ENCODE results near the gene SULT1E1. TPM values are rescaled to one million over a fixed set of nuclear protein-coding genes. Genes with fewer than 3 reads are reported as not detected.

The SULT1E1 gene
- polyA plus RNA-seq, 1 donor (not counting 4 experiments of a cell fraction or from before 2014, with no cell fraction given), result 4.6 TPM

DNA sequence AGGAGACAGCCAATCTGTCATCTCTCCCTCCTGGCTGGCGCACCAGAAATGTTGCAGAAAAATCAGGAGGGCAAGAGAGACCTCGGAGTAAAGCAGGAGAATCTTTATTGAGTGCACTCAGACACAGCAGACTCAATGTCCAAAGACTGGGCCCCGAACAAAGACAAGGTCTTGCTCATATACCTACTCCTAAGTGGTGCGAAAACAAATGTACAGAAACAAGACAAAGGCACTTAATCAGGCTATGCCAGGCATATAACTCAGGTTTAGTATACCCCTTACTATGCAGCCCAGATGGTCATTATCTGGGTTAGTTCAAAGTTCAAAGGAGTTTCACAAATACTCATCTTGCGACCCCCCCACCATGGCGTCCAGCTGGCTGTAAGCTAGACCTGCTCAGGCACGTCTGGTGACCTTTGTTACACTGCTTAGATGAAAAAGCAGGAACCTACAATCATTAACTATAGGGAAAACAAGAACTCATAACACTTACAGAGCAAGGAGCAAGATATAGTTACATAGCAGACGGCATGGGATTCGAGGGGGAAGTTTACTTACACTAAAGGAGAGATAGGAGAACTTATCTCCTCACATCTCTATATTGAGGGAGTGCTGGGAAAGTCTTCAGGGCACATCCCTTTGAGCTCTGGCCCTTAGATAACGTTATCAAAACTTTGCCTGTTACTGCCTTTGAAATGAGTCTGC lies 27.5 kb downstream of the SULT1E1 start:
- Histone ChIP-seq H3K4me1 (ENCODE audit: control insufficient read depth, extremely low read depth, insufficient read depth, low read length) (peaks cover 3% of the 10 kb centered on the region), H3K9ac (ENCODE audit: control insufficient read depth, extremely low read depth, insufficient read depth, low read length) (no peak overlapping the region), H3K9me3 (ENCODE audit: control insufficient read depth, low read depth, low read length) (no peaks in the 10 kb centered on the region), H3K36me3 (ENCODE audit: control insufficient read depth in 2 of 2, extremely low read depth in 1 of 2, insufficient read depth in 2 of 2, low read length in 2 of 2) (no peaks in the 10 kb centered on the region), H3K9me1 (ENCODE audit: control insufficient read depth, extremely low read depth, insufficient read depth, low read length) (no peaks in the 10 kb centered on the region), H3K79me2 (ENCODE audit: control insufficient read depth, insufficient read depth, low read length) (no peaks in the 10 kb centered on the region), H3K27me3 (ENCODE audit: control insufficient read depth, extremely low read depth, insufficient read depth, low read length) (no peaks in the 10 kb centered on the region), H3K4me2 (ENCODE audit: control insufficient read depth, extremely low read depth, insufficient read depth, low read depth, low read length) (no peak overlapping the region), H3K27ac (ENCODE audit: control insufficient read depth, insufficient read depth, low read length) (no peak overlapping the region), H3K4me3 (ENCODE audit: control insufficient read depth in 2 of 3, extremely low read depth in 1 of 3, insufficient read depth in 2 of 3, low read depth in 1 of 3, low read length in 3 of 3) (no peak overlapping the region), H4K20me1 (ENCODE audit: control insufficient read depth, extremely low read depth, insufficient read depth, low read length) (no peaks in the 10 kb centered on the region), H2AFZ (ENCODE audit: control insufficient read depth, low read length) (peak overlapping the region; percentile 32)
- TF ChIP-seq, protein P1, sequence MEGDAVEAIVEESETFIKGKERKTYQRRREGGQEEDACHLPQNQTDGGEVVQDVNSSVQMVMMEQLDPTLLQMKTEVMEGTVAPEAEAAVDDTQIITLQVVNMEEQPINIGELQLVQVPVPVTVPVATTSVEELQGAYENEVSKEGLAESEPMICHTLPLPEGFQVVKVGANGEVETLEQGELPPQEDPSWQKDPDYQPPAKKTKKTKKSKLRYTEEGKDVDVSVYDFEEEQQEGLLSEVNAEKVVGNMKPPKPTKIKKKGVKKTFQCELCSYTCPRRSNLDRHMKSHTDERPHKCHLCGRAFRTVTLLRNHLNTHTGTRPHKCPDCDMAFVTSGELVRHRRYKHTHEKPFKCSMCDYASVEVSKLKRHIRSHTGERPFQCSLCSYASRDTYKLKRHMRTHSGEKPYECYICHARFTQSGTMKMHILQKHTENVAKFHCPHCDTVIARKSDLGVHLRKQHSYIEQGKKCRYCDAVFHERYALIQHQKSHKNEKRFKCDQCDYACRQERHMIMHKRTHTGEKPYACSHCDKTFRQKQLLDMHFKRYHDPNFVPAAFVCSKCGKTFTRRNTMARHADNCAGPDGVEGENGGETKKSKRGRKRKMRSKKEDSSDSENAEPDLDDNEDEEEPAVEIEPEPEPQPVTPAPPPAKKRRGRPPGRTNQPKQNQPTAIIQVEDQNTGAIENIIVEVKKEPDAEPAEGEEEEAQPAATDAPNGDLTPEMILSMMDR (optimal IDR thresholded peaks at IDR 0.05 in 1 of 3, IDR thresholded peaks at IDR 0.05 in 1 of 3, conservative IDR thresholded peaks at IDR 0.05 in 1 of 3; ENCODE audit: extremely low read depth in 1 of 3, insufficient read depth in 2 of 3, low read length in 3 of 3), result no peak
- TF ChIP-seq EZH2 (IDR thresholded peaks at IDR 0.05; ENCODE audit: low read length), result no peak
- dilution Hi-C loops (cut with MboI; ENCODE audit: extremely low pct_ligation_motif_present, low sequenced_read_pairs), result no loop called here
- peak; percentile 69 for FAIRE-seq
- DNase-seq (ENCODE audit: low read depth, low spot score), result no peak

DNA sequence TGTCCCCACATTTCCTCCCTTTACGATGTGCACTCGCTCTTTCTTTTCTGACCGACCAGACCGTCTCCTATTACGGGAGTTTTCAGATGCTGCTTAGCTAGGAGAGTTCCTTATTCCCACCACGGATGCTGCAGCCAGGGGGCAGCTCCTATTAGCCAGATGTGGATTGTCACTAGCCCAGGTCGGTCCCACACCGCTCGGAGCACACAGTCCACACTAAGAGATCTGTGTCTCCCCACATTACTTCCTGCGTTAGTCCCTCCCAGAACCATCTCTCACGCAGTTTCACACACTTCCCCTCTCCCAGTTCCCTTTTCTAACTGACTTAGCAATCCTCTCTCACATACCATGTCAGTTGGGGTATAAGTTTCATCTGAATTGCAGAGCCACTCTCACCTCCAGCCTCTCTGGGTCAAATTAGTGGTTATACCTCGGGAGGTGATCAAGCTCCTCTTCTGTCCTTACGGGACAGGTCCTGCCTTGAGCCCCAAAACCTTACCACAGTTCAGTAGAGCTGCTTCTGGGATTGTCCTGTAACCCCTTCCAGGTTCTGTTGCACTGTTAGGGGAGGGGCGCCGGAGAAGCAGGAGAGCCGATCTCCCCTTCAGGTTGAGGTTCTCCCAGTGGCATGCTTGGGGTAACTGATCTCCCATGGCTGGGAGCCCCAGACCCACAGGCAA lies 28.2 kb downstream of the SULT1E1 start:
- Histone ChIP-seq H3K9ac (ENCODE audit: control insufficient read depth, extremely low read depth, insufficient read depth, low read length) (no peak overlapping the region), H3K27me3 (ENCODE audit: control insufficient read depth, extremely low read depth, insufficient read depth, low read length) (no peaks in the 10 kb centered on the region), H3K4me3 (ENCODE audit: control insufficient read depth in 2 of 3, extremely low read depth in 1 of 3, insufficient read depth in 2 of 3, low read depth in 1 of 3, low read length in 3 of 3) (no peak overlapping the region), H3K27ac (ENCODE audit: control insufficient read depth, insufficient read depth, low read length) (no peak overlapping the region), H4K20me1 (ENCODE audit: control insufficient read depth, extremely low read depth, insufficient read depth, low read length) (no peaks in the 10 kb centered on the region), H3K79me2 (ENCODE audit: control insufficient read depth, insufficient read depth, low read length) (no peaks in the 10 kb centered on the region), H3K4me2 (ENCODE audit: control insufficient read depth, extremely low read depth, insufficient read depth, low read depth, low read length) (no peak overlapping the region), H3K9me3 (ENCODE audit: control insufficient read depth, low read depth, low read length) (no peaks in the 10 kb centered on the region), H3K4me1 (ENCODE audit: control insufficient read depth, extremely low read depth, insufficient read depth, low read length) (peaks cover 3% of the 10 kb centered on the region), H3K36me3 (ENCODE audit: control insufficient read depth in 2 of 2, extremely low read depth in 1 of 2, insufficient read depth in 2 of 2, low read length in 2 of 2) (no peaks in the 10 kb centered on the region), H2AFZ (ENCODE audit: control insufficient read depth, low read length) (no peak overlapping the region), H3K9me1 (ENCODE audit: control insufficient read depth, extremely low read depth, insufficient read depth, low read length) (no peaks in the 10 kb centered on the region)
- dilution Hi-C loops (cut with MboI; ENCODE audit: extremely low pct_ligation_motif_present, low sequenced_read_pairs), result no loop called here
- no peak for TF ChIP-seq EZH2 (IDR thresholded peaks at IDR 0.05; ENCODE audit: low read length)
- TF ChIP-seq, protein P1 (optimal IDR thresholded peaks at IDR 0.05 in 1 of 3, IDR thresholded peaks at IDR 0.05 in 1 of 3, conservative IDR thresholded peaks at IDR 0.05 in 1 of 3; ENCODE audit: extremely low read depth in 1 of 3, insufficient read depth in 2 of 3, low read length in 3 of 3), result no peak
- FAIRE-seq, result no peak
- no peak for DNase-seq (ENCODE audit: low read depth, low spot score)

Data from keratinocyte (primary cell).